GM12865 (cell line): Measurements from ENCODE around the gene ANO7.

ENCODE experiments used
- DNase-seq: peaks from one replicate; pipeline ENCODE4 v3.0.0; 2010; ENCODE audit warnings: low read depth
- H3K4me3 ChIP-seq: 2 replicates; pipeline ENCODE4 v1.5.1; 2011; ENCODE audit warnings: mild to moderate bottlenecking, low read depth, low read length, control low read depth
- TF ChIP-seq, protein P1 (sequence below): IDR thresholded peaks from 2 replicates; pipeline ENCODE4 v1.5.1; 2011; ENCODE audit warnings: low read length, control low read depth, low read depth, inconsistent platforms; ENCODE audit not compliant: insufficient read depth; ENCODE audit errors: missing control alignments

The ANO7 gene

GRCh38 chr2:241213041-241213440 lies 24.6 kb downstream of the ANO7 start:
- H3K4me3 ChIP-seq = no peak overlapping the region
- TF ChIP-seq, protein P1, sequence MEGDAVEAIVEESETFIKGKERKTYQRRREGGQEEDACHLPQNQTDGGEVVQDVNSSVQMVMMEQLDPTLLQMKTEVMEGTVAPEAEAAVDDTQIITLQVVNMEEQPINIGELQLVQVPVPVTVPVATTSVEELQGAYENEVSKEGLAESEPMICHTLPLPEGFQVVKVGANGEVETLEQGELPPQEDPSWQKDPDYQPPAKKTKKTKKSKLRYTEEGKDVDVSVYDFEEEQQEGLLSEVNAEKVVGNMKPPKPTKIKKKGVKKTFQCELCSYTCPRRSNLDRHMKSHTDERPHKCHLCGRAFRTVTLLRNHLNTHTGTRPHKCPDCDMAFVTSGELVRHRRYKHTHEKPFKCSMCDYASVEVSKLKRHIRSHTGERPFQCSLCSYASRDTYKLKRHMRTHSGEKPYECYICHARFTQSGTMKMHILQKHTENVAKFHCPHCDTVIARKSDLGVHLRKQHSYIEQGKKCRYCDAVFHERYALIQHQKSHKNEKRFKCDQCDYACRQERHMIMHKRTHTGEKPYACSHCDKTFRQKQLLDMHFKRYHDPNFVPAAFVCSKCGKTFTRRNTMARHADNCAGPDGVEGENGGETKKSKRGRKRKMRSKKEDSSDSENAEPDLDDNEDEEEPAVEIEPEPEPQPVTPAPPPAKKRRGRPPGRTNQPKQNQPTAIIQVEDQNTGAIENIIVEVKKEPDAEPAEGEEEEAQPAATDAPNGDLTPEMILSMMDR = no peak
- no peak for DNase-seq

GRCh38 chr2:241213567-241213966 lies 25.1 kb downstream of the ANO7 start:
- TF ChIP-seq, protein P1 = no peak
- H3K4me3 ChIP-seq = no peak overlapping the region
- DNase-seq = no peak

DNA sequence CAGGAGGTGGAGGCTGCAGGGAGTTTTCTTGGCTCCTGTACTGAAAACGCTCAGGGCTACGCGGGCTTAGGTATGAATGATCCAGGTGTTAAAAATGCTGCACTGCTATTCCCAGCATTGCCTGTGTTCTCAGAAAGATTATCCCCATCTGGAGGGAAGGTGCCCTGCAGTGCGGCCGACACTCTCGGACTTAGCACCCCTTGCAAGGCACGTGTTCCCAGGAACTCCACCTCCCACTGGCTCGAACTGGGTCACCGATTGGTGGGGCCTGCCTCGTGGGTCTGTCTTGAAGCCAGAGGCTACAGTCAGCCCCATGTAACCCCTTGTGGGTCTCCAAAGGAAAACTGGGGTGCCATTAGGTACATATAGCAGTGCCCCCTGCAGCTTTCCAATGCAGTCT lies 25.7 kb downstream of the ANO7 start:
- DNase-seq = no peak
- TF ChIP-seq, protein P1 = no peak
- H3K4me3 ChIP-seq = no peak overlapping the region

- no peak for DNase-seq
- H3K4me3 ChIP-seq = no peak overlapping the region
- TF ChIP-seq, protein P1 = no peak
Observed at GRCh38 chr2:241214766-241215165, 26.3 kb downstream of the ANO7 start.

DNA sequence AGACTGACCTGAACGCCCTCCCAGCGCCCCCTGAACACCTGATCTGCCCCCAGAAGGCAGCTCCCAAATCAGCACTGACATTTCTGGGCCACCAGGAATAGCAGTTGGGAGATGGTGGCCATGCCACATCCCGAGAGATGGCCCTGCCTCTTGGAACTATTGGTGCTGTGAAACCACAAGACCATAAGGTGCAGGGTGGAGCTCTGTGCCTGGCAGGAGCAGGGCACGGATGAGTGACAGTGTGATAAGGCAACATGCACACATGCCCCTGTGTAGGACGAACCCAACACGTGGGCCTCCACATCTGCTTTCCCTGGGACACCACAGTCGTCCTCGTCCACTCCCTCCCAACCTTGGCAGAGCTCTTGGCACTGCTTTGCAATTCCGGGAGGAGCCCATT lies 26.9 kb downstream of the ANO7 start:
- TF ChIP-seq, protein P1 = no peak
- no peak for DNase-seq
- H3K4me3 ChIP-seq = no peak overlapping the region

DNA sequence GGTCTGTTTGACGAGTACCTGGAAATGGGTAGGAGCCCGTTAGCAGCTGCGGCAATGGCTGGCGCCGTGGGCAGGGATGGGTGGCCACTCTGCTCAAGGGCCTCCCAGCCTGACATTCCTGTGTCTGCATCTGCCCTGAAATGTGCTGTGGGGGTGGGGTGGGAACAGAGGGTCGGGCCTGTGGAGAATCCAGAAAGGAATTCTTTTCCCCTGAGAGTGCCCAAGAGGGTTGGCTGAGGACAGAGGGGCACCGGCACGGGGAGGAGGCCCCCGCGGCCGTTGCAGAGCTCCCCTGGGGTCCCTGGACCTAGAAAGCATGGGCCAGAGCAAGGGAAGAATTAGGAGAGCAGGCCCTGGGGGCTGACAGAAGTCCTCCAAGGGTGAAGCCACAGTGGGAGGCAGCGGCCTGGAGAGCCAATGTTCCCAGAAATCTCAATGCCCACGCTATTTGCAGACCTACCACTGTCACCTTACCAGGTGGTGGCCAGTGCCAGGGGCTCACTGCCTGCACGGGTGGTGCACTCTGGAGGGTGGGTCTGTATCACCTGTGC lies 27.8 kb downstream of the ANO7 start:
- no peak overlapping the region for H3K4me3 ChIP-seq
- DNase-seq = no peak
- TF ChIP-seq, protein P1 = no peak

DNA sequence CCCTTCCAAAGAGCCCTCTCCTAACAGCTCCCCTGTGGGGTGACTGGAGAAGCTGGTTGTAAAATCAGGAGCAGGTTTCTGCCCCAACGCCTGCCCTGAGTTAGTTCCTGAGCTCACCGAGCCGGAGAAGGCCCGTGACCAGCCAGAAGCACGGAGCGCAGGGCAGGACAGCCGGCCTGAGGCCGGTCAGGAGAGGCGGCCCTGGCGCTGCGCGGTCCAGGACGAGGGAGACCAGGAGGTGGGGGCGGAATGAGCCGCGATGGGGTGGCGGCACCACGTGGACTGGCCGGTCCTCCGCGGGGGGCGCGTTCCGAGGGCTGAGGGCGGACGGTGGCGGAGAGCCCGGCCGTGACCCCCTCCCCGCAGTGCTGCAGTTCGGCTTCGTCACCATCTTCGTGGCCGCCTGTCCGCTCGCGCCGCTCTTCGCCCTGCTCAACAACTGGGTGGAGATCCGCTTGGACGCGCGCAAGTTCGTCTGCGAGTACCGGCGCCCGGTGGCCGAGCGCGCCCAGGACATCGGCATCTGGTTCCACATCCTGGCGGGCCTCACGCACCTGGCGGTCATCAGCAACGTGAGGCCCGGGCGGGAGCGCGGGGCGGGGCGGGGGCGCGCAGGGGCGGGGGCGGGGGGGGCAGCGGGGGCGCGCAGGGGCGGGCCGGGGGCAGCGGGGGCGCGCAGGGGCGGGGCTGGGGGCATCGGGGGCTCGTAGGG lies 29.0 kb downstream of the ANO7 start:
- H3K4me3 ChIP-seq = peak overlapping the region; percentile 50
- DNase-seq = peak; percentile 79

More for the DNA sequence above, 29.0 kb downstream of the ANO7 start:
- TF ChIP-seq, protein P1 = no peak
